Right atrium auricular region (tissue), 2 donors: Measurements from ENCODE around the gene NALCN. TPM values are rescaled to one million over a fixed set of nuclear protein-coding genes. Genes with fewer than 3 reads are reported as not detected.

ENCODE experiments used
- DNase-seq: peaks from one replicate; pipeline ENCODE4 v3.0.0-alpha.2; 2019; ENCODE audit warnings: low spot score
- H3K27ac ChIP-seq, 2 donors: fragments of 200-600 bp; sonication (generic); 1 replicate in 1 of 2; 2 replicates in 1 of 2; pipeline ENCODE4 v1.5.1; 2016 to 2019
- H3K27me3 ChIP-seq, 2 donors: fragments of 200-600 bp; sonication (generic); one replicate each; pipeline versions ENCODE4 v1.5.1 to v1.6.0; 2017 to 2019
- H3K36me3 ChIP-seq: fragments of 200-600 bp; sonication (generic); one replicate; pipeline ENCODE4 v1.5.1; 2016
- H3K4me1 ChIP-seq, 2 donors: fragments of 200-600 bp; sonication (generic); one replicate each; pipeline versions ENCODE4 v1.5.1 to v1.6.0; 2017 to 2019
- H3K4me3 ChIP-seq, 2 donors: fragments of 200-600 bp; sonication (generic); 1 replicate in 1 of 2; 2 replicates in 1 of 2; pipeline ENCODE4 v1.5.1; 2017 to 2019; ENCODE audit warnings: mild to moderate bottlenecking in 1 of 2, moderate library complexity in 1 of 2
- H3K9me3 ChIP-seq, 2 donors: fragments of 200-600 bp; sonication (generic); one replicate each; pipeline ENCODE4 v1.5.1; 2019
- total RNA-seq, 2 donors: library from RNA; depleted of rRNA; stranded (reverse); fragments of >200 nt; gene quantifications; one replicate each; pipeline ENCODE4 v1.1.0, GENCODE V29; 2016
- TF ChIP-seq, protein P1 (sequence below), 2 donors: fragments of 200-600 bp; sonication (generic); IDR thresholded peaks; one replicate each; pipeline ENCODE4 v1.5.1; 2019; ENCODE audit warnings: antibody characterized with exemption in 2 of 2

NALCN gene
- total RNA-seq, 2 donors from 2014 or later: 6.2 to 21.1 TPM

DNA sequence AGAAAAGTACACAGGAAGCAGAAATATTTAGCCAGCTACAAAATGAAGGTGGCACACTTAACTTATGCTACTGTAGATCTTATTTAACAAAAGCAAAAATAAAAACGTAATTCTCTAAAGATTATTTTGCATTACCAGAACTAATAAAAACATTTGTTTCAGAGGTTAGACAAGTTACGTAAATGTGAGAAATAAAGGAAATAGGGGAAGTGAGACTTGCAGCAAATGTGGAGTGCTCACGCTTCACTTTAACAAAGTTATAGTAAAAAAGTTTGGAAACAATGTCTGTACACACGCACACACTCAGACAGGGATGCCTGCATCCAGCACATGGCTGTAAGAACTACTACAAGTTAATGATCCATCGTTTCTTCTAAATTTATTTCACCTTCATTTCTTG lies 83.7 kb downstream of the NALCN start:
- DNase-seq: no peak
- TF ChIP-seq, protein P1, sequence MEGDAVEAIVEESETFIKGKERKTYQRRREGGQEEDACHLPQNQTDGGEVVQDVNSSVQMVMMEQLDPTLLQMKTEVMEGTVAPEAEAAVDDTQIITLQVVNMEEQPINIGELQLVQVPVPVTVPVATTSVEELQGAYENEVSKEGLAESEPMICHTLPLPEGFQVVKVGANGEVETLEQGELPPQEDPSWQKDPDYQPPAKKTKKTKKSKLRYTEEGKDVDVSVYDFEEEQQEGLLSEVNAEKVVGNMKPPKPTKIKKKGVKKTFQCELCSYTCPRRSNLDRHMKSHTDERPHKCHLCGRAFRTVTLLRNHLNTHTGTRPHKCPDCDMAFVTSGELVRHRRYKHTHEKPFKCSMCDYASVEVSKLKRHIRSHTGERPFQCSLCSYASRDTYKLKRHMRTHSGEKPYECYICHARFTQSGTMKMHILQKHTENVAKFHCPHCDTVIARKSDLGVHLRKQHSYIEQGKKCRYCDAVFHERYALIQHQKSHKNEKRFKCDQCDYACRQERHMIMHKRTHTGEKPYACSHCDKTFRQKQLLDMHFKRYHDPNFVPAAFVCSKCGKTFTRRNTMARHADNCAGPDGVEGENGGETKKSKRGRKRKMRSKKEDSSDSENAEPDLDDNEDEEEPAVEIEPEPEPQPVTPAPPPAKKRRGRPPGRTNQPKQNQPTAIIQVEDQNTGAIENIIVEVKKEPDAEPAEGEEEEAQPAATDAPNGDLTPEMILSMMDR (IDR thresholded peaks at IDR 0.05): no peak
- Histone ChIP-seq H3K4me1 (no peaks in the 10 kb centered on the region), H3K36me3 (no peaks in the 10 kb centered on the region), H3K27me3 (no peaks in the 10 kb centered on the region), H3K4me3 (no peak overlapping the region), H3K27ac (no peak overlapping the region), H3K9me3 (no peaks in the 10 kb centered on the region)

- no peaks in the 10 kb centered on the region for H3K36me3 ChIP-seq
- H3K4me1 ChIP-seq: no peaks in the 10 kb centered on the region
- no peak overlapping the region for H3K27ac ChIP-seq
- no peak overlapping the region for H3K4me3 ChIP-seq
- H3K9me3 ChIP-seq: no peaks in the 10 kb centered on the region
- no peak for DNase-seq
- TF ChIP-seq, protein P1 (IDR thresholded peaks at IDR 0.05): no peak
- H3K27me3 ChIP-seq: no peaks in the 10 kb centered on the region
Measured at GRCh38 chr13:101331731-101332130, 84.6 kb downstream of the NALCN start.

- H3K9me3 ChIP-seq: no peaks in the 10 kb centered on the region
- no peak overlapping the region for H3K4me3 ChIP-seq
- no peaks in the 10 kb centered on the region for H3K4me1 ChIP-seq
- TF ChIP-seq, protein P1 (IDR thresholded peaks at IDR 0.05): no peak
- no peaks in the 10 kb centered on the region for H3K36me3 ChIP-seq
- no peaks in the 10 kb centered on the region for H3K27me3 ChIP-seq
- H3K27ac ChIP-seq: no peak overlapping the region
- DNase-seq: no peak
Measured at GRCh38 chr13:101327871-101328270, 88.4 kb downstream of the NALCN start.

- Histone ChIP-seq H3K36me3 (no peaks in the 10 kb centered on the region), H3K4me3 (no peak overlapping the region), H3K9me3 (no peaks in the 10 kb centered on the region), H3K4me1 (no peaks in the 10 kb centered on the region), H3K27me3 (no peaks in the 10 kb centered on the region), H3K27ac (no peak overlapping the region)
- TF ChIP-seq, protein P1 (IDR thresholded peaks at IDR 0.05): no peak
- no peak for DNase-seq
Measured at GRCh38 chr13:101326710-101327109, 89.6 kb downstream of the NALCN start.

- no peak overlapping the region for H3K27ac ChIP-seq
- no peak for DNase-seq
Measured at GRCh38 chr13:101325423-101325822, 90.9 kb downstream of the NALCN start.

DNA sequence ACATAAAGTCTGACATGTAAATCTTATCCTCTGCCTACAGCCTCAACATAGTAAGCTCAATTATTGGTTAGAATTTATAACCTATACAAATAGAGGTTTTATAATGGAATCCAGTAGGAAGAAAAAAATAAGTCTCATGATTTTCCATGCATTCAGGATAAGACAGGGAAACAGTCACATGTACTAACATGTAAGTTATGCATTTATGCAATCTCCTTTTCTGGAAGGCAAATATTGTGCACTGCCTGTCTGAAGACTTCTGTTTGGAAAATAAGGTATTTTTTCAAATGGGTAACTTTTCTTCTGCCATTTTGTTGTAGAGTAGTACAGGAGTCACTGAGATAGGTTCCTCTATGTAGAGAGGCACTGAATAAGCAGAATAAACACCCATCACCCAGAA lies 92.7 kb downstream of the NALCN start:
- Histone ChIP-seq H3K36me3 (no peaks in the 10 kb centered on the region), H3K4me3 (no peak overlapping the region), H3K9me3 (peaks cover 3 to 4% of the 10 kb centered on the region in 2 donors), H3K27ac (no peak overlapping the region), H3K4me1 (no peaks in the 10 kb centered on the region), H3K27me3 (no peaks in the 10 kb centered on the region)
- DNase-seq: no peak
- TF ChIP-seq, protein P1 (IDR thresholded peaks at IDR 0.05): no peak

More at GRCh38 chr13:101325423-101325822, 90.9 kb downstream of the NALCN start:
- H3K27me3 ChIP-seq: no peaks in the 10 kb centered on the region
- no peaks in the 10 kb centered on the region for H3K36me3 ChIP-seq
- no peaks in the 10 kb centered on the region for H3K4me1 ChIP-seq
- peaks cover 3 to 4% of the 10 kb centered on the region in 2 donors for H3K9me3 ChIP-seq
- H3K4me3 ChIP-seq: no peak overlapping the region
- TF ChIP-seq, protein P1 (IDR thresholded peaks at IDR 0.05): no peak
